ENCODE results near the gene STN1. TPM values are rescaled to one million over a fixed set of nuclear protein-coding genes. Genes with fewer than 3 reads are reported as not detected.
A peak's percentile ranks its signal among the peaks of the same experiment; 100 is the strongest.

The STN1 gene
- total and polyA plus RNA-seq, 9 of the 15 experiments (the other 6 are each of a cell fraction or from before 2014, with no cell fraction given): 9.1 to 19.6 (median 13.8) TPM

- Histone ChIP-seq H3K27me3 (ENCODE audit: control insufficient read depth in 2 of 2, insufficient read depth in 2 of 2, low read length in 2 of 2) (no peaks in the 10 kb centered on the region), H3K4me2 (ENCODE audit: insufficient read depth, low read length) (peak overlapping the region; percentile 55), H2AFZ (ENCODE audit: low read depth, low read length) (no peak overlapping the region), H3K27ac (ENCODE audit: extremely low read depth, low read depth, low read length) (no peak overlapping the region; the same call in 2 of the 3 replicates), H3K36me3 (ENCODE audit: control insufficient read depth, insufficient read depth, low read length) (no peaks in the 10 kb centered on the region; the same call in 2 of the 3 replicates), H3K4me3 (no peak overlapping the region), H3K9ac (ENCODE audit: insufficient read depth in 1 of 2, low read depth in 2 of 2, low read length in 2 of 2) (peak overlapping the region in 1 of 2 experiments; percentile 52; a peak in 2 of 4 replicates), H3K4me1 (replicated peaks in 1 of 2; ENCODE audit: control insufficient read depth in 2 of 2, insufficient read depth in 2 of 2, low read length in 2 of 2) (peaks cover 6 to 13% of the 10 kb centered on the region in 2 experiments), H4K20me1 (replicated peaks; ENCODE audit: control insufficient read depth, insufficient read depth, low read length) (0 out of 2 replicates have a peak, but pooled peaks cover 3% of the 10 kb centered on the region), H3K9me1 (ENCODE audit: control insufficient read depth, insufficient read depth, low read length) (no peaks in the 10 kb centered on the region), H3K9me3 (replicated peaks; ENCODE audit: control insufficient read depth, insufficient read depth, low read depth, low read length) (no peaks in the 10 kb centered on the region; the same call in 1 of the 2 replicates), H3K79me2 (ENCODE audit: control insufficient read depth, insufficient read depth, low read length) (peaks cover 21% of the 10 kb centered on the region)
- 61% methylated on average over 6 of the region's 6 CpGs for WGBS (ENCODE audit: insufficient coverage, low coverage, missing lambda C conversion rate)
- intact Hi-C loops (cut with micrococcal nuclease) (loop anchor here (5.0 kb wide), 1 partner anchor 207 kb away; the partner anchor contains the start of gene SFR1), in situ Hi-C loops (cut with MboI) (no loop called here)
- no peak for TF ChIP-seq ZNF644 (tag; IDR thresholded peaks at IDR 0.05; ENCODE audit: low read depth)
- 0 out of 2 replicates have a peak, but pooled peaks have one; percentile 14 for TF ChIP-seq ZBTB33 (CRISPR knock-in tag; IDR thresholded peaks at IDR 0.05)
- ChIA-PET POLR2A (no interaction called here), CTCF (ENCODE audit: low intra/inter-chr PET ratio) (no interaction called here)
- FAIRE-seq: no peak
- DNase-seq (ENCODE audit: extremely low read depth in 1 of 4, low spot score in 3 of 4): no peak
- BruUV-seq (replicated peaks): no TSS peak
- no peak for ATAC-seq
Measured at GRCh38 chr10:103915796-103916195, 2.2 kb downstream of the STN1 start.

GRCh38 chr10:103912759-103913158 is 5.2 kb downstream of the STN1 start:
- Histone ChIP-seq H2AFZ (ENCODE audit: low read depth, low read length) (no peak overlapping the region), H3K9ac (ENCODE audit: insufficient read depth in 1 of 2, low read depth in 2 of 2, low read length in 2 of 2) (peak overlapping the region in 1 of 2 experiments; percentile 82; a peak in 2 of 4 replicates), H3K36me3 (ENCODE audit: control insufficient read depth, insufficient read depth, low read length) (peaks cover 3% of the 10 kb centered on the region; the same call in 2 of the 3 replicates), H3K4me3 (no peak overlapping the region), H3K79me2 (ENCODE audit: control insufficient read depth, insufficient read depth, low read length) (peaks cover 20% of the 10 kb centered on the region), H3K4me1 (replicated peaks in 1 of 2; ENCODE audit: control insufficient read depth in 2 of 2, insufficient read depth in 2 of 2, low read length in 2 of 2) (peaks cover 10 to 22% of the 10 kb centered on the region in 2 experiments), H4K20me1 (replicated peaks; ENCODE audit: control insufficient read depth, insufficient read depth, low read length) (0 out of 2 replicates have a peak, but pooled peaks cover 3% of the 10 kb centered on the region), H3K27ac (ENCODE audit: extremely low read depth, low read depth, low read length) (no peak overlapping the region), H3K9me1 (ENCODE audit: control insufficient read depth, insufficient read depth, low read length) (no peaks in the 10 kb centered on the region), H3K4me2 (ENCODE audit: insufficient read depth, low read length) (no peak overlapping the region), H3K9me3 (replicated peaks; ENCODE audit: control insufficient read depth, insufficient read depth, low read depth, low read length) (no peaks in the 10 kb centered on the region; the same call in 1 of the 2 replicates), H3K27me3 (ENCODE audit: control insufficient read depth in 2 of 2, insufficient read depth in 2 of 2, low read length in 2 of 2) (no peaks in the 10 kb centered on the region)
- 64% methylated on average over 4 of the region's 4 CpGs for whole genome bisulfite sequencing (ENCODE audit: insufficient coverage, low coverage, missing lambda C conversion rate)
- ChIA-PET CTCF (ENCODE audit: low intra/inter-chr PET ratio) (no interaction called here), POLR2A (no interaction called here)
- intact Hi-C loops (cut with micrococcal nuclease): no loop called here
- BruUV-seq (replicated peaks): no TSS peak
- DNase-seq (ENCODE audit: extremely low read depth in 1 of 4, low spot score in 3 of 4): no peak
- in situ Hi-C loops (cut with MboI): no loop called here
- no peak for ATAC-seq
- FAIRE-seq: no peak
- no peak for TF ChIP-seq ESRRA (IDR thresholded peaks at IDR 0.05; ENCODE audit: borderline replicate concordance, low read depth)
- TF ChIP-seq PRPF4 (IDR thresholded peaks at IDR 0.05; ENCODE audit: insufficient read depth, low read depth, low read length, poor library complexity, severe bottlenecking): no peak
- no peak for TF ChIP-seq XRCC5 (IDR thresholded peaks at IDR 0.05; ENCODE audit: low read depth, low read length)
- TF ChIP-seq MXI1 (IDR thresholded peaks at IDR 0.05; ENCODE audit: low read depth, low read length): no peak
- no peak for TF ChIP-seq ZNF224 (CRISPR knock-in tag; IDR thresholded peaks at IDR 0.05)
- no peak for TF ChIP-seq AFF4 (CRISPR knock-in tag; IDR thresholded peaks at IDR 0.05)
- TF ChIP-seq ZNF165 (CRISPR knock-in tag; IDR thresholded peaks at IDR 0.05; ENCODE audit: borderline replicate concordance): no peak

All from K562 (cell line).